Lung microvascular endothelial cell (primary cell): ENCODE measurements around the gene GRM8. TPM values are rescaled to one million over a fixed set of nuclear protein-coding genes. Genes with fewer than 3 reads are reported as not detected.

Experiments used
- DNase-seq, 2 donors: peaks; one replicate each; pipeline versions ENCODE4 v3.0.0 to v3.0.0-alpha.2; 2010; ENCODE audit warnings: low read depth in 2 of 2
- total RNA-seq: library from RNA; depleted of rRNA; stranded (reverse); fragments of >200 nt; gene quantifications from 2 replicates; pipeline ENCODE4 v1.2.1, GENCODE V29; 2014

The GRM8 gene
- total RNA-seq, 1 donor from 2014 or later: not detected

DNA sequence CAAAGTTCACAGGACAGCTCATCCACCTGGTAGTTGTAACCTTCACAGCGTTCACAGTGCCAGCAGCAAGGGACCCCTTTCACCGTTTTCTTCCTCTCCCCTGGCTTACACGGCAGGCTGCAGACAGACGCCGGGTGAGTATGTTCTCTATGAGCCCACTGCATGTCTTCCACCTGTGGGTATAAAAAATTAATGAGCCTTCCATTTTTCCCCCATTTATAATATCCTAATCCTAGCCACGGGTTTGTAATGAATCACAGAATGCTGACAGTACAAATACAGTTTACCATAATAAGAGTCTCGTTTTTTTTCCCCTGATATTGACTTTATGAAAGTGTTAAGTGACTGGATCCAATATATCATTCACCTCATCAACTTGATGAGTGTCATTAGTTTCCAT lies 719.0 kb downstream of the GRM8 start:
- no peak for DNase-seq

DNA sequence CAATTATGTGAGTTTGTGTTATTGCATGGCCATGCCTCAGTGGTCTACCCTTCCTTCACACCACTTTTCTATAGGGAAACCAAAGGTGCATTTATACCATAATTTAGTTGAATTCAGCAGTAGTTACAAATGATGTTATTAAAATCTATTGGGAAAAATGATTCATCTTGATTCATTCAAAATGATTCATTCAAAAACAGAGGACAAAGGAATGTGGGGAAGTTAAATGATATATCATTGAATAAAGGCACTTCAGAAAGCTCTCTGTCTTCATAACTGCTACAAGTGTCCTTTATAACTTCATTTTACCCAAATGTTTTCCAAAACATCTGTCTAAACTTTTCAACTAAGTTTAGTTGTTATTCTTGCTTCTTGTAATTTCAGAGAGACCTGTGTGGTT lies 722.9 kb downstream of the GRM8 start:
- DNase-seq: no peak

DNA sequence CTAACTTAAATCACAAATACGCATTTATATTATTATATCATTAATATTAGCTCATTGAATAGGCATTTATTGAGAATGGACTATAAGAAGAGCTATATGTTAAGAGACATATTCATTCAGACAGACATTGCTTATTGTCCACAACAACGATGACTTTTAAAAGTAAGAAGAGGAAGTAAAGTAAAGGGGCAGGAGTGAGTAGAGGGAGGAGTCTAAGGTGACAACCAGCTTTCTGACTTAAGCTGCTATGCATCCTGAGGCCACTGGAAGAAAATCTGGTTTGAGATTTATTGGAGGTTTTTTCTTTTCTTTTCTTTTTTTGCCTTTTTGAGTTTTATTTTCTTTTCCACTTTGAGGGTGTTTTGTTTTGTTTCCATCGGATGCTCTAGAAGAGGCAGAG lies 723.5 kb downstream of the GRM8 start:
- no peak for DNase-seq

DNA sequence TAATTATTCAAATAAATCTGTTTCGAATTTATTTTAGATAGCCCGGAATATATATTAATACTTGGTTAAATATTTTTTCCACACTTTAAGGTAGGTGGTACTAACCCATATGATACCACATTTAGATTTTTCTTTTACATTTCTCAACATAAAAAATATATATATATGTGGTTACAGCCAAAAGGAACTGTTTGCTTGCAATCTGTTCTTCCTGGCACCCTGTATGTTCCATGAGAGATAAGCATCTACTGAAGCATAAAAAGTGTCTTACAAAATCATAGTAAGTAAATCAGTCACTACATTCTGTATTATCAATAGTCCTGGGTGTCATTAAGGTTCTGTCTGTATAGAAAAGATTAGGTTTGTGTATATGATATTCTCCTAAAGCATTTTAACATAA lies 726.8 kb downstream of the GRM8 start:
- no peak for DNase-seq

DNA sequence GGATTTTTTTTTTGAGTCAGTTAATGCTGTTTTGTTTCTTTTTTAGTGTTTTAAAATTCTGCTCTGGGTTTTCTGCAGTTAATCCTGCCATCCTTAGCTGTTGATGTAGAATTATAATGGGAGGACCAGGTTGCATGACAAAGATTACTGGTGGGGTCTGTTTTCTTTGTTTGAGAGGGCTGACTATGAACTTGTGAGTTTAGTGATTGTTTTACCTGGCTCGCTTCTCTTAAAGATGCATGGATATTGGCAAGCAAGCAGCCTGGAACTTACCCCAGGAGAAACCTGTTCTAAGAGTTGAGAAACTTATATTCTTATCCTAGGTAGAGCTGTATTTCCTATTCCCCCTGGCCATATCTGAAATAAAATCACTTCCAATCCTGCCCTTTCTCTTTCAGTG lies 727.8 kb downstream of the GRM8 start:
- DNase-seq: no peak

DNA sequence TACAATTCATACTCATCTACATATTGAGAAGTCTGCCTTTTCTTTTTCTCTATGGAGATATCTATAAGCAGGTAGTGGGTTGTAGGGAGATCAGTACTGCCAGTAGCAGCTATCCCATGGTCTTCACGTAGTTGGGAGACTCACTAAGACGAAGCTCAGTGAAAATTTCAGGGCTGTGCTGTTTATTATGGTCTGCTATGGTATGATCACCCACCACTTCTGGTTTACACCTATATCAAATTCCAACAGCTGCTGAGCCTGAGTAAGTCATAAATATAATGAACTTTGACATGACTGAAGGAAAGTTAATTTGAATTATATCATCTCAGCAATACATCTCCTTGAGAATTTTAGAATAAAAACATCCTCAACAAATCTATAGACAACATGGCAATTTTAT lies 741.7 kb downstream of the GRM8 start:
- no peak for DNase-seq

DNA sequence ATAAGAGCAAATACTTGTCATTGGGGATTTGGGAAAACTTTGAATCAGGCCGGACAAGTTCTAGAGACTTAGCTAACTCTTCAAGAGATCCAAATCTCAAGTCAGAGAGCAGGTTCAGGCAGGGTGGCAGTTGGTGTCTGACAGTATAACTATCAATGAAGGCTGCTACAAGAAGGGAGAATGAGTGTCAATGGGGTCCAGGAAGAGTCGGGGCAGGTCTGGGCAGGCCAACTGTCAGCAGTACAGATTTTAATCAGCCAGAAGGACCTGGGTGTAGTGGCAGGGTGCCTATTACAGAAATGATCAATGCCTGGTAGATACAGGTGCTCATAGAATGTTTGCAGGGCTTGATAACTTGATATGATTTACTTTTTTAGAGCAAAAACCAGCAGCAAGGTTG lies 751.1 kb downstream of the GRM8 start:
- no peak for DNase-seq

DNA sequence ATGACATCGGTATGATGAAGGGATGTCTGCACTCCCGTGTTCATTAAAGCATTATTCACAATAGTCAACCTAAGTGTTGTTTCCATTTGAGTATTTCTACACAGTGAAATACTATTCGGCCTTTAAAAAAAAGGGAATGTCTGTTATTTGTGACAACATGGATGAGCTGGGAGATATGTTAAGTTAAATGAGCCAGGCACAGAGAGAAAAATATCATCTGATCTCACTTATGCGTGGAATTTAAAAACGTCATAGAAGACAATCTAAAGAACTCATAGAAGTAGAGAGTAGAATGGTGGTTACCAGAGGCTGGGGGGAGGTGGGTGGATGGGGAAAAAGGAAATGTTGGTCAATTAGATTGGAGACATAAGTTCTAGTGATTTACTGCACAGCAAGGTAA lies 753.3 kb downstream of the GRM8 start:
- DNase-seq: no peak

DNA sequence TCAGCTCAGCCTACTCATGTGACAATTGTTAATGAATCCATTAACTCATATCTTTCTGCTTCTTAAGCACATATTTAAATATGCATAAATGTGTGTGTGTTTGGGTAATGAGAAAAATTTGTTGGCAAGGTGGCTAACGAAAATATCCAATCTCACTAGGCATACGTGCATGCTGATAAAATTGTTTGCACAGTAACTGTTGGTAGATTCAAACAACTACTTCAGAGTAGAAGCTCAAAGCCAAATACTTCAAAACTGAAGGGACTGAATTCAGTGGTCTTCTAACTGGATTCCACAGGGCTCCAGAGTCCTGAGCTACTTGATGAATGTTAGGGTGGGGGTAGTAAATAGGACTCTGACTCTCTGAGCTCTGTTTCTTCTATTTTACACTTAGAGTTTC lies 757.0 kb downstream of the GRM8 start:
- DNase-seq: no peak

DNA sequence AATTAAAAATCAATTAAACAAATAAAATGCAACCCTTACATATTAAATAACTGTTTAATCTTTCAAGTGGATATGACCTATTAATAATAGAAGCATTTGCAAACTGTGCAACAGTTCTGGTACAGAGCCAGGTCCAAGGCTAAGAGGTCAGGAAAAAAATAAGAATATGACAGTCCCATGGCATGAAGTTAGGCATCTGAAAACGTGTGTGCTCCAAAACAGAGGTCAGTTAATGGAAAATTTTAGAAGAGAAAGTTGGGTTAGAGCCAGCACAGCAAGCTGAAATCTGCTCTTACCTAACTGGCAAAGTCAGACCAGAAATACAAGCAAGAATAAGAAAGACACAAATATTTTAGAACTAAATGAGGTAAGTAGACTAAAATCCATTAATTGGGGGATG lies 757.7 kb downstream of the GRM8 start:
- DNase-seq: peak in 1 of 2 donors; percentile 36

DNA sequence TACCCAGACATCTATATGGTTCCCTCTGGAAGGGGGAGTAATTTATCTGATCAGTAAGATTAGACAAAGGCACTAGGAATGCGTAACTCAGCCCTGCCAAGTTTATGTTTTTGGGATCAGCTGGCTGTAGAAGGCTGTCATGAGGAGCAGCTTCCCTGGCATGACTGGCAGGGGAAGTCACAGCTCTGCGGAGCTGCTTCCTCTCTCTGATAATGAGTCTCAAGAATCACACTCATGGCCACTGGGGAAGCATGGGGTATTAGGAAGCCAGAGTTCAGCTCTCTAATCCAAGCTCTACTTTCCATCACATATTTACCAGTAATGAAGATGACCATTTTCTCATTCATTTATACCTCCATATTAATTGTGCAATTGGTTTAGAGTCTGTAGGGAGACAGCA lies 758.9 kb downstream of the GRM8 start:
- no peak for DNase-seq

DNA sequence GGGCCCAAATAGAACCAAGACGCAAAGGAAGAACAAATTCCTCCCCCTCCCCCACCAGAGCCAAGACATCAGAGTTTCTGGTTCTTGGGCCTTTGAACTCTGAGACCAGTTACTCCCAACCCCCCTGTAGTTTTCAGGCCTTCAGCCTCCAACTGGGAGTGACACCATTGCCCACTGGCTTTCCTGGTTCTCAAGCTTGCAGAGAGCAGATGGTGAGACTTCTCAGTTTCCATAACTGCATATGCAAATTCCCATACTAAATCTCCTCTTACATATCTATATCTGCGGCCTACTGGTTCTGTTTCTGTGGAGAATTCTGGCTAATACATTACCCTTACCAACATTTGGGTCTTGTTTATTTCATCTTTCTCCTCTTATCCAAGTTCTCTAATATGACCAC lies 762.9 kb downstream of the GRM8 start:
- no peak for DNase-seq

DNA sequence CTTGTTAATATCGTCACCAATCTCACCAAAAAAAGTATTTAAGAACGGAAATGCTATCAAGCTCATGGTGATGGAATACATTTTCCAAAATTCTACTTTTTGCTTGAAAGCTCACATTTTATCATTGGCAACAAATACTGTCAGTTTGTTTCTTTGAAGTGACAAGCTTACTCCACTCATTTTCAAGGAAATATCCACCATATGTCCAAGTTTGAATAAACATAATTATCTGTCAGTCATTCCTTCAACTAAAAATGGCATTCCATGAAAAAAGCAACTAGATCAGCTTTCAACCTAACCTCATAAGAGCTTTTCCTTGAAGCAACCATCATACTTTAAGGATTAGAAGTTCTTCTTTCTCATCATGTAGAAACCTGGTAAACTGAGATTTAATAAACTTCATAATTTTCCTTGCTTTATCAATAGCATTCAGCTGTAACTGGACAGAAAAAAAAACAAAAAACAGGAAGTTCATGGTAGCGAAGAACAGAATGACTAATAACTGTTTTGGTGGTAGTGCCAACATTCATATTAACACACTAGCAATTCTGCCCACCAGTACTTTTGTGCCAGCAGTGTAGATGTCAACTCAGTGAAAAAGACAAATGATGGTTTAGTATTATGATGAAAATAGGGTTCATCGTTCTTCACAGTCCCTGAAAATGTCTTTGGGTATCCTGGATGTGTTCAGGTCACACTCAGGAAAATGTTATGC lies 764.9 kb downstream of the GRM8 start:
- no peak for DNase-seq

DNA sequence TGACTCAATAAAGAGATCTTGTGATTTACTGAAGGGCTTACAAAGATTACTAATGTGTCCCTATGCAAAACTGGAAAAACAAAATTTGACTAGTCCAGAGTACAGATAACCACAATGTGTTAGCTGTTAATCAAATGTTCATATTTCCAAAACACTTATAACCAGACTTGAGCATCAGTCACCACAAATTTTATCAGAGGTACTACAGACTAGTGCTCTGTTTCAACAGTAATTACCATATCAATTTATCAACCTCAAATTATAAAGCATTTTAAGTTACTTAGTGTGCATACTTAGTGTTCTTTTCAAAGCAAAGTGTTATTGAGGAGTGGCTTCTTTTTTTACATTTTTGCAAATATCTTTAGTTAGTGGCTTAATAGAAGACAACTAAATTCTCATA lies 765.9 kb downstream of the GRM8 start:
- DNase-seq: no peak

DNA sequence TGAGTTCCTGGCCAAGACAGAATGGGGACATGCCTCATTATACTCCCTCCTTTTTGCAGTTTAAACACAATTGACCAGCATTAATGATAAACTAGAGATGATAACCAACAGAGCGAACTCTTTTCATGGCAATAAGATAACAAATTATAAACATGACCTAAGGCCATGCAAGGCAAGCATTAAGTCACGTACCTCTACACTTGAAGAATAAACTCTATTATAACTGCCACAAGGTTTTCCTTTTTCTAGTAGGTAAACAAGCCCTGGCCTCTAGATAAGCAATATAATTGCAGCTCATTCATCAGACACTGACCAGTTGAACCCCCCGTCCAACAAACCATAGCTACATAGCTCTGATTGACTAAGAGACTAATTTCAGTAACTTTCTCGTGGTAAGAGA lies 767.0 kb downstream of the GRM8 start:
- no peak for DNase-seq

DNA sequence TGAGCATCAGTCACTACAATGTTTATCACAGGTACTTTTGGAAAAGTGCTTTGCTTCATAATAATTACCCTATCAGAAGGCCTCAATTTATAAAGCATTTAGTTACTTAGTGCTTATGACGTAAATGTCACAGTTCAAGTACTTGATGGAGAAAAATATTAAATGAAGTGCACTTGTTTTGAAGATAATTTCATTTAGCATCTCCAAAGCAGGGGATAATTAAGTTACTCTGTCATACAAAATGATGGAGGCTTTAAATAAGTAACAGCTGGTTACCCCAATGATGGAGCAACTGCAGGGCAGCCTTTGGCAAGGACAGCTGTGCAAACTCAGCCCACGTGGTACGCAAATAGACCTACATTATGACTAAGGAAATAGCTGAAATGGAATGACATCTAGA lies 768.8 kb downstream of the GRM8 start:
- DNase-seq: no peak

DNA sequence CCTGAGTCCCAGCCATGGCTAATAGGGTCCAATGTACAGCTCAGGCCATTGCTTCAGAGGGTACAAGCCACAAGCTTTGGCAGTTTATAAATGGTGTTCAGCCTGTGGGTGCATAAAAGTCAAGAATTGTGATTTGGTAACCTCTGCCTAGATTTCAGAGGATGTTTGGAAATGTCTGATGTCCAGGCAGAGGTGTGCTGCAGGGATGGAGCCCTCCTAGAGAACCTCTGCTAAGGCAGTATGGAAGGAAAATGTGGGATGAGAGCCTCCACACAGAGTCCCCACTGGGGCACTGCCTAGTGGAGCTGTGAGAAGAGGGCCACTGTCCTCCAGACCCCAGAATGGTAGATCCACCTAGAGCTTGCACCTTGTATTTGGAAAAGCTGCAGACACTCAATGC lies 779.9 kb downstream of the GRM8 start:
- no peak for DNase-seq

DNA sequence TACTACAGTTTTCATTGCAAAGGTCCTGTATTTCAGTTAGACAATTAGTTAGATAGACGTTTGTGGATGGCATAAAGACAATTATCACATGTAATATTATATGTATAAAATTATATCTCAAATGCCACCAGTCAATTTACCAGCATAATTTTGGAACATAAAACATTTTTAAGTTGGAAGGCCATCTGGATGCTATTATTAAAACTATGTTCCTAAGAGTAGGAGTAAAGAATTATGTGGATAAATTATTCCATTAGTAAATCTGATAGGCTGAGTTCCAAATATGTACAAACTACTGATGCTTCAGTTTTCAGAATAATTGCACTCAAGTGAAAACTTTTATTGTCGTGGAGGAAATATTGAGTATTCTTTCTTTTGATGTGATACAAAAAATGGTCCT lies 790.3 kb downstream of the GRM8 start:
- no peak for DNase-seq

DNA sequence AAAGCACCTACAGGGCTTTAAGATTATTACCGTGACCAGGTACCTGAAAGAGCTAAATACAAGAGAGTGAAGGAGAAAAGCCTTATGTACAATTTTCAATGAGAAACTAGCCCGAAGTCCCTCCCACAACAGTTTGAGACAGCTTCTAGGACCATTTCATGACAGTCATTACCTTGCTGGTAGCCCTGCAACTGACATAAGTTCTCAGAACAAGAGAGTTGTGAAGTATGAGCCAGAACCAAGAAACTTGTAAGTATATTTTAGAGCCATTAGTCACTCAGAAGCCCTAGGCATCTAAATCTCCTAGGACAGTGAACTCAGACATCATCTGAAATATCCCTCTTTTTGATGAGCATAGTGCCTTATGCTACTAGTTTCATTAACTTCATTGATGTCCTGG lies 792.1 kb downstream of the GRM8 start:
- DNase-seq: no peak

DNA sequence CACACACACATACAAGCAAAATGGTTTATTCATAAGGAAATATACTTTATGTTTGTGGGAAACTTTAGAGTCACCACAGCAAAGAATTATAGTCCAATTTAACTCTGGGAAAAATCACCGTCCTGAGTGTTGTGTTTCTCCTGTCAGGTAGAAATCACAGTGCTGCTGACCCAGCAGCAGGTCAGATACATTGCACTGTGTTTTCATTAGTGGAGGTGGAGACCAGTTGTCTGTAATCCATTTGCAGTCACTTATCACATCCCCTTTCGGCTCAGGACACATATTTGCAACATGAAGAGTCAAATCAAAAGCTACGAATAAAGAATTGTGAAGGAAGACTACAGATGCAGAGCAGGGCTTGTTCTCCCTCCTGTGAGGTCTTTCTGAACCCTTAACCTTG lies 799.6 kb downstream of the GRM8 start:
- DNase-seq: no peak

DNA sequence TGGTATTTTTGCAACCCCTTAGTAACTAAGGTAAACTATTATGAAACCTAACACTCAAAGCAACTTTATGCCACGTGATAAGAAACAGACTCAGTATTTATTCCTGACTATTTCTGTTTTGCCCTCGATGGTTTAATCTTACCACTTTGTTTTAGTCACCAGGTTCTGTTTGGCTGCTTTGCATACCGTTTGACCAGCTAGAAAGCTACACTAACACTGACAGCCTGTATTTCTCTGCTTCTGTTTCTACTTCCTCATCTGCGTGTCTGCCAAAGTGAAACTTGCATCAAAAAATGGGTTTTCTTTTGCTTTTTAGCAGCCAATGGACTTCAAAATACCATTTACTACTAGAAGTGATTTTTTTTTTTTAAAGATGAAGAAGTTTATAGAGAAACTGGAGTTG lies 802.5 kb downstream of the GRM8 start:
- DNase-seq: no peak

DNA sequence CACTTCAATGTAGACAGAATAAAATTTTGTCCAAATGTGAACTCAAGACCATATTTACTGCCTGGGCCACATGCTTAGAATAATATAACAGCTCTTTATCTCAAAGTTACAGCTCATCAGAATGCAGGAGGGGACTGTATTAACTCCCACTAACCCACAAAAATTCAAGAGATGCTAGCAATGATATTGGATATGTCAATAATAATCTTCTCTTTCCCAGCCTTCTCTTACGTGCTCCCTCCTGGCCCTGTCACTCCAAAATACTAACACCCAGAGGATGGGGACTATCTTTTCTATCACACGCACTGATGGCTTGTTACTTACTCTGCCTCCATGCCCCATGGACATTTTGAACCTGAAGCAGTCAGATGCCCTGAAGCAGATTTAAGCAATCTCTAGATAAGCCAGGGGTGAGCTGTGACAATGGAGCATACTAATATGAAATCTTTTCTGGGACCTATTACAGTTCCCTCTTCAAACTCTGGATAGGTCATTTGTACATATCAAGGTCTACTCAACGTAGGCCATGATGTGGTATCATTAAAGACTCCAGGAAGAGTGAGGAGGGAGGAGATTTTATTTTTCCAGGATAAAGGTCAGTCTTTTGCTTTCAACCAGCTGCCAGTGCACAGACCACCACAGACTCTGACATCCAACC lies 803.0 kb downstream of the GRM8 start:
- DNase-seq: no peak

DNA sequence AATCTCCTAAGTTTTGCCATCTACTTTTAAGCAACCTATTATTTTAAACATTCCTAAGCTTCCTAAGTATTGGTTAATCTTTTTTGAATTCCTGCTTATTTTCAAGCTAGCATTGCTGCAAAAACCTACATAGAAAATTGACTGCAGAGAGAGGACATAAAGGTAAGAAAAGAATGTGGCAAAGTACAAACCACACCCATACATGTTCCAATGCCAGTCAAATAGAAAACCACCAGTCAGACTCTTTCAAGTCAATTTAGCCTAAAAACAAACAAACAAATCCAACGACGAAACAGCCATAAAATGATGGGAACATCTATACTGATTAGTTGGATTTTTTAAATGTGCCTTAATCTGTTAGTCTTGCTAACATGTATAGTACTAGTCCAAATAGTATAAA lies 804.8 kb downstream of the GRM8 start:
- no peak for DNase-seq

DNA sequence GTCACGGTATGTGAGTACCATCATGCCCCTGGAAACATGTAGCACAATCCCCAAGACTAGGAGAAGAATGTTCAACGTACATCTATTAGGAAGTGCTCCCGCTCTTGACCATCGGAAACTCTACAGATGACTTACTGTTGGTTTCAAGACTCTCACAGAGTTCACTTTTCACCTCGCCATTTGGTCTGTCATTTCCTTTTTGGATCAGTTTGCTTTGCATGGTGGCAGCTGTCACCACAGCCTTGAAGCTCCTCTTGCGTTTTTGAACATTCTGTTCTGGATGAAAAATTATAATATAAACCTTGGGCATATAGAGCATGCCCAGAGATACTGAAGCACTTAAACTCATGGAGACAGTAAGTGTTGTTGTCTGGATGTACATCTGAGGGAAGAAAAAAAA lies 806.8 kb downstream of the GRM8 start:
- no peak for DNase-seq
